CD4-positive, CD25-positive, alpha-beta regulatory T cell (primary cell): ENCODE results near the gene OR51A2. TPM values are rescaled to one million over a fixed set of nuclear protein-coding genes. Genes with fewer than 3 reads are reported as not detected.

Source experiments
- ATAC-seq, 2 donors: fragments of 150-1000 bp; cut with Tn5 transposase; one replicate each; pipeline ENCODE4 v1.10.0; 2021; ENCODE audit warnings: low read depth in 2 of 2, moderate number of reproducible peaks in 2 of 2, moderate library complexity in 1 of 2
- DNase-seq, 3 donors: peaks; one replicate each; pipeline versions ENCODE4 v3.0.0 to v3.0.0-alpha.2; 2012 to 2022; ENCODE audit warnings: mixed read lengths in 1 of 3
- H3K27ac ChIP-seq: one replicate; pipeline ENCODE4 v1.7.0; 2013; ENCODE audit warnings: mild to moderate bottlenecking, low read length; ENCODE audit not compliant: insufficient read depth, poor library complexity, severe bottlenecking
- H3K27me3 ChIP-seq: one replicate; pipeline ENCODE4 v1.7.0; 2013; ENCODE audit warnings: low read length; ENCODE audit not compliant: control insufficient read depth, insufficient read depth
- H3K36me3 ChIP-seq: one replicate; pipeline ENCODE4 v1.7.0; 2013; ENCODE audit warnings: mild to moderate bottlenecking, low read length, moderate library complexity; ENCODE audit not compliant: control insufficient read depth, insufficient read depth
- H3K4me1 ChIP-seq: 2 replicates; pipeline ENCODE4 v1.7.0; 2013; ENCODE audit warnings: mild to moderate bottlenecking, low read length; ENCODE audit not compliant: insufficient read depth, control insufficient read depth, poor library complexity, severe bottlenecking
- H3K4me3 ChIP-seq: one replicate; pipeline ENCODE4 v1.7.0; 2013; ENCODE audit warnings: low read depth, mild to moderate bottlenecking, low read length, moderate library complexity
- H3K9me3 ChIP-seq, 2 experiments: 1 replicate in 1 of 2; 2 replicates in 1 of 2; pipeline ENCODE4 v1.7.0; 2013; ENCODE audit warnings: low read length in 2 of 2, mild to moderate bottlenecking in 1 of 2, moderate library complexity in 1 of 2; ENCODE audit not compliant: control insufficient read depth in 2 of 2
- H3K27ac Mint-ChIP-seq, 3 donors: one replicate each; pipeline ENCODE4 v1.8.0; 2020 to 2022; ENCODE audit warnings: mild to moderate bottlenecking in 3 of 3, mixed read lengths in 3 of 3, moderate library complexity in 2 of 3
- H3K27me3 Mint-ChIP-seq: one replicate; pipeline ENCODE4 v1.8.0; 2022; ENCODE audit warnings: mild to moderate bottlenecking, mixed read lengths
- H3K36me3 Mint-ChIP-seq: one replicate; pipeline ENCODE4 v1.8.0; 2020; ENCODE audit warnings: mixed read lengths
- H3K4me1 Mint-ChIP-seq, 4 donors: one replicate each; pipeline ENCODE4 v1.8.0; 2020 to 2022; ENCODE audit warnings: mixed read lengths in 4 of 4, mild to moderate bottlenecking in 1 of 4
- H3K4me3 Mint-ChIP-seq, 4 donors: one replicate each; pipeline ENCODE4 v1.8.0; 2020 to 2022; ENCODE audit warnings: mild to moderate bottlenecking in 4 of 4, mixed read lengths in 4 of 4, moderate library complexity in 3 of 4
- H3K9me3 Mint-ChIP-seq, 7 donors: one replicate each; pipeline ENCODE4 v1.8.0; 2020 to 2022; ENCODE audit warnings: mixed read lengths in 7 of 7, mild to moderate bottlenecking in 3 of 7, moderate library complexity in 2 of 7
- polyA plus RNA-seq, 4 donors: library from polyadenylated mRNA; unstranded; fragments of 300-500 nt; fragmentation: Illumina TruSeq; gene quantifications; one replicate each; pipeline ENCODE4 v1.2.3, GENCODE V29; 2021
- total RNA-seq: library from RNA; stranded (reverse); gene quantifications from one replicate; pipeline ENCODE4 v1.2.3, GENCODE V29; 2022

The OR51A2 gene
- total and polyA plus RNA-seq, 5 donors from 2014 or later, result not detected

GRCh38 chr11:4922304-4922703, 33.2 kb downstream of the OR51A2 start:
- Histone ChIP-seq H3K9me3 (no peaks in the 10 kb centered on the region), H3K4me1 (no peaks in the 10 kb centered on the region), H3K27ac (no peak overlapping the region), H3K27me3 (no peaks in the 10 kb centered on the region), H3K4me3 (no peak overlapping the region), H3K36me3 (no peaks in the 10 kb centered on the region)
- no peak overlapping the region for H3K27ac Mint-ChIP-seq
- peaks cover 0 to 4% (median 0%) of the 10 kb centered on the region in 7 donors for H3K9me3 Mint-ChIP-seq
- no peaks in the 10 kb centered on the region for H3K4me1 Mint-ChIP-seq
- no peaks in the 10 kb centered on the region for H3K36me3 Mint-ChIP-seq
- no peaks in the 10 kb centered on the region for H3K27me3 Mint-ChIP-seq
- ATAC-seq (no peak), DNase-seq (no peak)
- no peak overlapping the region for H3K4me3 Mint-ChIP-seq

GRCh38 chr11:4921796-4922195, 33.7 kb downstream of the OR51A2 start:
- Mint-ChIP-seq H3K27me3 (no peaks in the 10 kb centered on the region), H3K4me3 (no peak overlapping the region), H3K4me1 (no peaks in the 10 kb centered on the region), H3K27ac (no peak overlapping the region), H3K9me3 (peaks cover 0 to 4% (median 0%) of the 10 kb centered on the region in 7 donors), H3K36me3 (no peaks in the 10 kb centered on the region)
- no peaks in the 10 kb centered on the region for H3K27me3 ChIP-seq
- no peak overlapping the region for H3K27ac ChIP-seq
- no peak overlapping the region for H3K4me3 ChIP-seq
- H3K9me3 ChIP-seq, result no peaks in the 10 kb centered on the region
- no peaks in the 10 kb centered on the region for H3K36me3 ChIP-seq
- H3K4me1 ChIP-seq, result no peaks in the 10 kb centered on the region
- no peak for DNase-seq
- ATAC-seq, result no peak

GRCh38 chr11:4919250-4919649, 36.3 kb downstream of the OR51A2 start, which contains the start of gene OR51G2:
TSS of gene OR51G2 (minus strand) at chr11:4919350. CDS start at chr11:4915663, 3,687 bp downstream.
- ATAC-seq (no peak), DNase-seq (no peak)
- Histone ChIP-seq H3K4me1 (no peaks in the 10 kb centered on the region), H3K36me3 (no peaks in the 10 kb centered on the region), H3K9me3 (no peaks in the 10 kb centered on the region), H3K27me3 (no peaks in the 10 kb centered on the region), H3K27ac (no peak within 1 kb of the TSS), H3K4me3 (no peak within 1 kb of the TSS)
- Mint-ChIP-seq H3K27me3 (no peaks in the 10 kb centered on the region), H3K4me1 (no peaks in the 10 kb centered on the region), H3K27ac (no peak within 1 kb of the TSS), H3K9me3 (peaks cover 0 to 3% (median 0%) of the 10 kb centered on the region in 7 donors), H3K36me3 (no peaks in the 10 kb centered on the region), H3K4me3 (no peak within 1 kb of the TSS)

- Mint-ChIP-seq H3K4me3 (no peak overlapping the region), H3K4me1 (no peaks in the 10 kb centered on the region), H3K27ac (no peak overlapping the region), H3K36me3 (no peaks in the 10 kb centered on the region), H3K27me3 (no peaks in the 10 kb centered on the region), H3K9me3 (peaks cover 0 to 1% (median 0%) of the 10 kb centered on the region in 7 donors)
- H3K9me3 ChIP-seq, result no peaks in the 10 kb centered on the region
- no peak overlapping the region for H3K27ac ChIP-seq
- DNase-seq (no peak), ATAC-seq (no peak)
- H3K4me1 ChIP-seq, result no peaks in the 10 kb centered on the region
- H3K36me3 ChIP-seq, result no peaks in the 10 kb centered on the region
- H3K4me3 ChIP-seq, result no peak overlapping the region
- H3K27me3 ChIP-seq, result no peaks in the 10 kb centered on the region
Observed at GRCh38 chr11:4916581-4916980, 38.9 kb downstream of the OR51A2 start.

Other genes with a start within 250 kb of the OR51A2 start
- gene OR51F1, start 185.8 kb downstream of the OR51A2 start, total RNA-seq, result not detected
- not detected for gene OR51F1, start 185.8 kb downstream of the OR51A2 start, polyA plus RNA-seq
- not detected for gene OR52R1, start 151.3 kb downstream of the OR51A2 start, total RNA-seq
- gene OR52R1, start 151.3 kb downstream of the OR51A2 start, polyA plus RNA-seq, result not detected
- gene OR51F2, start 134.4 kb downstream of the OR51A2 start, total RNA-seq, result not detected
- not detected for gene OR51F2, start 134.4 kb downstream of the OR51A2 start, polyA plus RNA-seq
- not detected for gene OR51S1, start 106.5 kb downstream of the OR51A2 start, total RNA-seq
- not detected for gene OR51S1, start 106.5 kb downstream of the OR51A2 start, polyA plus RNA-seq
- not detected for gene OR51T1, start 73.8 kb downstream of the OR51A2 start, total RNA-seq
- gene OR51T1, start 73.8 kb downstream of the OR51A2 start, polyA plus RNA-seq, result not detected
- not detected for gene OR51A7, start 51.9 kb downstream of the OR51A2 start, total RNA-seq
- gene OR51A7, start 51.9 kb downstream of the OR51A2 start, polyA plus RNA-seq, result not detected
- gene OR51G2, start 36.4 kb downstream of the OR51A2 start, total RNA-seq, result not detected
- gene OR51G2, start 36.4 kb downstream of the OR51A2 start, polyA plus RNA-seq, result not detected
- not detected for gene OR51G1, start 31.4 kb downstream of the OR51A2 start, total RNA-seq
- gene OR51G1, start 31.4 kb downstream of the OR51A2 start, polyA plus RNA-seq, result not detected
- not detected for gene OR51A4, start 8.1 kb downstream of the OR51A2 start, total RNA-seq
- not detected for gene OR51A4, start 8.1 kb downstream of the OR51A2 start, polyA plus RNA-seq
- not detected for gene OR51L1, start 39.1 kb upstream of the OR51A2 start, total RNA-seq
- gene OR51L1, start 39.1 kb upstream of the OR51A2 start, polyA plus RNA-seq, result not detected
- gene OR52J3, start 90.8 kb upstream of the OR51A2 start, total RNA-seq, result not detected
- not detected for gene OR52J3, start 90.8 kb upstream of the OR51A2 start, polyA plus RNA-seq
- not detected for gene OR52E2, start 103.9 kb upstream of the OR51A2 start, total RNA-seq
- gene OR52E2, start 103.9 kb upstream of the OR51A2 start, polyA plus RNA-seq, result not detected
- gene OR52E1, start 113.9 kb upstream of the OR51A2 start, total RNA-seq, result not detected
- gene OR52E1, start 113.9 kb upstream of the OR51A2 start, polyA plus RNA-seq, result not detected
- not detected for gene OR52A5, start 182.6 kb upstream of the OR51A2 start, total RNA-seq
- not detected for gene OR52A5, start 182.6 kb upstream of the OR51A2 start, polyA plus RNA-seq
- gene OR52A1, start 199.0 kb upstream of the OR51A2 start, total RNA-seq, result not detected
- gene OR52A1, start 199.0 kb upstream of the OR51A2 start, polyA plus RNA-seq, result not detected
- gene OR51V1, start 245.0 kb upstream of the OR51A2 start, total RNA-seq, result not detected
- not detected for gene OR51V1, start 245.0 kb upstream of the OR51A2 start, polyA plus RNA-seq